Testis (tissue), 3 donors: ENCODE measurements around the gene SFXN2. TPM values are rescaled to one million over a fixed set of nuclear protein-coding genes. Genes with fewer than 3 reads are reported as not detected.
"Not testable (repeated sequence)": the region's sequence is repeated elsewhere in the genome, so short reads cannot be mapped to it uniquely, and the experiment has no call there.

Experiments used
- DNase-seq: peaks from one replicate; pipeline ENCODE4 v3.0.0-alpha.2; 2019
- H3K27ac ChIP-seq, 2 donors: fragments of 200-600 bp; sonication (generic); one replicate each; pipeline ENCODE4 v1.5.1; 2019
- H3K27me3 ChIP-seq: fragments of 200-600 bp; sonication (generic); one replicate; pipeline ENCODE4 v1.5.1; 2019
- H3K36me3 ChIP-seq: fragments of 200-600 bp; sonication (generic); one replicate; pipeline ENCODE4 v1.5.1; 2017; ENCODE audit warnings: low read depth; ENCODE audit errors: missing control alignments
- H3K4me1 ChIP-seq: fragments of 200-600 bp; sonication (generic); one replicate; pipeline ENCODE4 v1.5.1; 2019
- H3K4me3 ChIP-seq, 2 donors: fragments of 200-600 bp; sonication (generic); one replicate each; pipeline ENCODE4 v1.5.1; 2017 to 2019
- H3K9me3 ChIP-seq: fragments of 200-600 bp; sonication (generic); one replicate; pipeline ENCODE4 v1.5.1; 2017
- POLR2A ChIP-seq: fragments of 450-650 bp; IDR thresholded peaks from one replicate; pipeline ENCODE4 v1.6.1; 2017; ENCODE audit warnings: antibody characterized with exemption, mild to moderate bottlenecking, moderate library complexity
- WGBS, 2 donors: methylation state at CpG; one replicate each; pipeline ENCODE4 v1.1.5; 2018; 5-methylcytosine and 5-hydroxymethylcytosine counted together
- intact Hi-C: fragments of 100-400 bp; cut with DNase I; formaldehyde crosslinking; loops from one replicate; pipeline ENCODE4 v1.15.1; 2023; ENCODE audit warnings: low total_unique reads
- polyA plus RNA-seq: library from polyadenylated mRNA; stranded (reverse); fragments of 350-450 nt; fragmentation: Illumina TruSeq; extraction: RNeasy Lipid Tissue Mini Kit (QIAGEN cat#74804); gene quantifications from one replicate; pipeline ENCODE4 v1.2.3, GENCODE V29; 2014; ENCODE audit warnings: low read depth, low replicate concordance; ENCODE audit not compliant: insufficient read depth
- total RNA-seq, 2 donors: library from RNA; depleted of rRNA; stranded (reverse); fragments of >200 nt; gene quantifications; one replicate each; pipeline ENCODE4 v1.2.3, GENCODE V29; 2016
- TF ChIP-seq, protein P1 (sequence below), 3 experiments: fragments of 450-650 bp in 2 of 3; fragments of 200-600 bp in 1 of 3; sonication (generic) in 1 of 3; IDR thresholded peaks; one replicate each; pipeline ENCODE4 v1.5.1; 2016 to 2019; ENCODE audit warnings: antibody characterized with exemption in 3 of 3, mild to moderate bottlenecking in 2 of 3, moderate library complexity in 1 of 3

Gene SFXN2
- total and polyA plus RNA-seq, 3 donors from 2014 or later, result 4.4 to 9.8 (median 5.6) TPM

DNA sequence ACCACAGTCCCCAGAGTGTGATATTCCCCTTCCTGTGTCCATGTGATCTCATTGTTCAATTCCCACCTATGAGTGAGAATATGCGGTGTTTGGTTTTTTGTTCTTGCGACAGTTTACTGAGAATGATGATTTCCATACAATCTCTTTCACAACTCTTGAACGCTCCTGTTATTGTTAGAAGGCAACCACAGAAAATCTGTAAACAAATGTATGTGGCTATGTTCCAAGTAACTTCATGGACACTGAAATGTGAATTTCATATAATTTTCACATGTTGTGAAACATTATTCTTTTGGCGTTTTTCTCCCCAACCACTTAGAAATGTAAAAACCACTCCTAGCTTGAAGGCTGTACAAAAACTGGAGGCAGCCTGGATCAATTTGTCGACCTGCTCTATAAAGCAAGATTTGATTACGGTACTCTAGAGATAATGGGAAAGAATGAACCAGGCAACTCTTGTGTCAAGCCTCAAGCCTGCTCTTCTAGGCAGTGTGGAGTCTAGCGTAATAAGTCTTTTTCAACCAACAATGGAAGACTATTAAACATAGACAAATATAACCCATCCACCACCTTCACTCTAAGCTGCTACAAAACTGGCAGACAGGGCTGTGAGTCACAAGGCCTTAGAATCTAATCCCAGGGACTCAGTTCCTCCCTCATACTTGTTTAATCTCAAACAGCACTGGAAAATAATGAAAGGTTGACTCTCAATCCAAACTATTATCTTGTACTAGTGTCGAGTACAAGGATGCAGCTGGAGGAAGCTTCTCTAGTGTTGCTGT lies 23.0 kb upstream of the SFXN2 start:
- DNase-seq, result no peak
- intact Hi-C loops, result no loop called here
- no peak overlapping the region for H3K4me3 ChIP-seq
- H3K9me3 ChIP-seq, result no peaks in the 10 kb centered on the region
- H3K4me1 ChIP-seq, result no peaks in the 10 kb centered on the region
- no peaks in the 10 kb centered on the region for H3K27me3 ChIP-seq
- TF ChIP-seq, protein P1, sequence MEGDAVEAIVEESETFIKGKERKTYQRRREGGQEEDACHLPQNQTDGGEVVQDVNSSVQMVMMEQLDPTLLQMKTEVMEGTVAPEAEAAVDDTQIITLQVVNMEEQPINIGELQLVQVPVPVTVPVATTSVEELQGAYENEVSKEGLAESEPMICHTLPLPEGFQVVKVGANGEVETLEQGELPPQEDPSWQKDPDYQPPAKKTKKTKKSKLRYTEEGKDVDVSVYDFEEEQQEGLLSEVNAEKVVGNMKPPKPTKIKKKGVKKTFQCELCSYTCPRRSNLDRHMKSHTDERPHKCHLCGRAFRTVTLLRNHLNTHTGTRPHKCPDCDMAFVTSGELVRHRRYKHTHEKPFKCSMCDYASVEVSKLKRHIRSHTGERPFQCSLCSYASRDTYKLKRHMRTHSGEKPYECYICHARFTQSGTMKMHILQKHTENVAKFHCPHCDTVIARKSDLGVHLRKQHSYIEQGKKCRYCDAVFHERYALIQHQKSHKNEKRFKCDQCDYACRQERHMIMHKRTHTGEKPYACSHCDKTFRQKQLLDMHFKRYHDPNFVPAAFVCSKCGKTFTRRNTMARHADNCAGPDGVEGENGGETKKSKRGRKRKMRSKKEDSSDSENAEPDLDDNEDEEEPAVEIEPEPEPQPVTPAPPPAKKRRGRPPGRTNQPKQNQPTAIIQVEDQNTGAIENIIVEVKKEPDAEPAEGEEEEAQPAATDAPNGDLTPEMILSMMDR (IDR thresholded peaks at IDR 0.05), result no peak
- no peak for TF ChIP-seq POLR2A
- no peak overlapping the region for H3K27ac ChIP-seq
- 67 to 74% methylated on average over 8 of the region's 8 CpGs for WGBS, 2 donors
- H3K36me3 ChIP-seq, result no peaks in the 10 kb centered on the region

DNA sequence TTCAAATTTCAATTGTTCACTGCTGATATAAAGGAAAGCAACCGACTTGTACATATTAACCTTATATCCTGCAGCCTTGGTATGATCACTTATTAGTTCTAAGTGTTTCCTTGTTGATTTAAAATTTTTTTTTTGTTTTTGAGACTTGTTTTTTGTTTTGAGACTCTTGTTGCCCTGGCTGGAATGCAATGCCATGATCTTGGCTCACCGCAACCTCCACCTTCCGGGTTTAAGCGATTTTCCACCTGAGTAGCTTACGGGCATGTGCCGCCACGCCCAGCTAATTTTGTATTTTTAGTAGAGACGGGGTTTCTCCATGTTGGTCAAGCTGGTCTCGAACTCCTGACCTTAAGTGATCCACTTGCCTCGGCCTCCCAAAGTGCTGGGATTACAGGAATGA lies 19.0 kb upstream of the SFXN2 start:
- H3K36me3 ChIP-seq, DNase-seq, H3K27me3 ChIP-seq, H3K27ac ChIP-seq, intact Hi-C loops, H3K4me3 ChIP-seq, H3K4me1 ChIP-seq, H3K9me3 ChIP-seq: not testable (repeated sequence)
- 97 to 99% methylated on average over 10 of the region's 10 CpGs for WGBS, 2 donors

DNA sequence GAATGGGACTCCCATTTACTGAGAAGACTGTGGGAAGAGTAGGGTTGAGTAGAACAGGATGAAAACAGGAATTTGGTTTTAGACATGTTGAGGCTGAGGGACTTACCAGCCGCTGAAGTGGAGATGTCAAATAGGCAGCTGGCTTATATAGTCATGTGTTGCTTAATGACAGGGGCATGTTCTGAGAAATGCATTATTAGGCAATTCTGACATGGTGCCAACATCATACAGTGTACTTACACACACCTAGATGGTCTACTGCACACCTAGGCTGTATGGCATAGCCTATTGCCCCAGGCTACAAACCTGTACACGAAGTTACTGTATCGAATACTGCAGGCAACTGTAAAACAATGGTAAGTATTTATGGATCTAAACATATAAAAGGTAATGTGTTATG lies 17.7 kb upstream of the SFXN2 start:
- no peaks in the 10 kb centered on the region for H3K9me3 ChIP-seq
- TF ChIP-seq POLR2A, result no peak
- TF ChIP-seq, protein P1 (IDR thresholded peaks at IDR 0.05), result no peak
- H3K27ac ChIP-seq, result peak overlapping the region in 1 of 2 donors; percentile 64
- no peaks in the 10 kb centered on the region for H3K27me3 ChIP-seq
- H3K4me3 ChIP-seq, result no peak overlapping the region
- no peaks in the 10 kb centered on the region for H3K36me3 ChIP-seq
- WGBS, 2 donors, result 92 to 94% methylated on average over 3 of the region's 3 CpGs
- intact Hi-C loops, result no loop called here
- DNase-seq, result no peak
- no peaks in the 10 kb centered on the region for H3K4me1 ChIP-seq

DNA sequence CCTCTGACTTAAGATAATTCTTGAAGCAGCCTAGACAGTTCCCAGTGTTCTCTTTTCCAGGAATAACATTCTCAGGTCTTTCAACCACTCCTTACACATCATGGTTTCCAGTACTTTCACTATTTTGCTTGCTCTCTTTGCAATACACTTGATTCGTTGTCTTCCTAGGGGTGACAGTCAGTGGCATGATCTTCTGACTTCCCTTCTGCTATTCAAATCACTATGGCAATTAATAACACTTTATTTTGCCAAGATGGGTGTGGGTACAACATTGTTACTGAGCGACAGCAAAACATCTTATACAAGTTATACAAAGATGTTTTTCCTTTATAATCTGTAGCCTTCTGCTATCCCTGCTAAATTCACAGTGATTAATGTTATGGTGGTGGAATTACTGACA lies 15.5 kb upstream of the SFXN2 start:
- Histone ChIP-seq H3K9me3 (no peaks in the 10 kb centered on the region), H3K27ac (no peak overlapping the region), H3K27me3 (no peaks in the 10 kb centered on the region), H3K4me1 (no peaks in the 10 kb centered on the region), H3K4me3 (no peak overlapping the region), H3K36me3 (no peaks in the 10 kb centered on the region)
- no peak for DNase-seq
- intact Hi-C loops, result no loop called here
- no peak for TF ChIP-seq POLR2A
- TF ChIP-seq, protein P1 (IDR thresholded peaks at IDR 0.05), result no peak
- 70 to 78% methylated on average over 2 of the region's 2 CpGs for WGBS, 2 donors

DNA sequence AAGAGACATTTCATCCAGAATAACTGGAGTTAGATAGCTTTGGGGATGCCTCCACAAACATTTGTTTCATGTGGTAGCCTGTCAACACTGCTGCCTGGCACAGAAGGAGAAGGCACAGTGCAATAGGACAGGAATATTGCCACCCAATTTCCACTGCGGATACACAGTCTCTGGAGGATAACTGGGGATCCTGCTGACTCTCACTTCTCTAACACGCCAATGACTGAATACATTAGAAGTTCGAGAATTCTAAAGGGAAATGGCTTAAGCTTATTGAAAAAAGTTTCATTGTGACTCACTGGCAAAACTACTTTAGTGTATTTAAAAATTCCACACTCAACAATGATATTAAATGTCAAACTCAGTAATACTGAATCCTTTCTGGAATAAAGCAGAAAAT lies 13.2 kb upstream of the SFXN2 start:
- TF ChIP-seq, protein P1 (IDR thresholded peaks at IDR 0.05), result no peak
- TF ChIP-seq POLR2A, result no peak
- H3K36me3 ChIP-seq, result no peaks in the 10 kb centered on the region
- H3K4me1 ChIP-seq, result no peaks in the 10 kb centered on the region
- DNase-seq, result peak; percentile 4
- no peaks in the 10 kb centered on the region for H3K27me3 ChIP-seq
- WGBS, 2 donors, result 80 to 83% methylated on average over 3 of the region's 3 CpGs
- no peaks in the 10 kb centered on the region for H3K9me3 ChIP-seq
- H3K4me3 ChIP-seq, result no peak overlapping the region
- intact Hi-C loops, result no loop called here
- no peak overlapping the region for H3K27ac ChIP-seq
